AG09319 (cell line): ENCODE data around the gene S100A3.
A peak's percentile ranks its signal among the peaks of the same experiment; 100 is the strongest.

Experiments
- DNase-seq: peaks from one replicate; pipeline ENCODE4 v3.0.0-alpha.2; 2010; ENCODE audit warnings: low read depth; ENCODE audit errors: extremely low read depth
- TF ChIP-seq, protein P1 (sequence below): IDR thresholded peaks from 2 replicates; pipeline ENCODE4 v1.5.1; 2011; ENCODE audit warnings: low read depth, mild to moderate bottlenecking, inconsistent platforms, low read length, moderate library complexity

S100A3 gene

GRCh38 chr1:153538315-153538821 is 10.7 kb downstream of the S100A3 start:
- DNase-seq = no peak

GRCh38 chr1:153537376-153537730 is 11.7 kb downstream of the S100A3 start:
- no peak for DNase-seq
- TF ChIP-seq, protein P1, sequence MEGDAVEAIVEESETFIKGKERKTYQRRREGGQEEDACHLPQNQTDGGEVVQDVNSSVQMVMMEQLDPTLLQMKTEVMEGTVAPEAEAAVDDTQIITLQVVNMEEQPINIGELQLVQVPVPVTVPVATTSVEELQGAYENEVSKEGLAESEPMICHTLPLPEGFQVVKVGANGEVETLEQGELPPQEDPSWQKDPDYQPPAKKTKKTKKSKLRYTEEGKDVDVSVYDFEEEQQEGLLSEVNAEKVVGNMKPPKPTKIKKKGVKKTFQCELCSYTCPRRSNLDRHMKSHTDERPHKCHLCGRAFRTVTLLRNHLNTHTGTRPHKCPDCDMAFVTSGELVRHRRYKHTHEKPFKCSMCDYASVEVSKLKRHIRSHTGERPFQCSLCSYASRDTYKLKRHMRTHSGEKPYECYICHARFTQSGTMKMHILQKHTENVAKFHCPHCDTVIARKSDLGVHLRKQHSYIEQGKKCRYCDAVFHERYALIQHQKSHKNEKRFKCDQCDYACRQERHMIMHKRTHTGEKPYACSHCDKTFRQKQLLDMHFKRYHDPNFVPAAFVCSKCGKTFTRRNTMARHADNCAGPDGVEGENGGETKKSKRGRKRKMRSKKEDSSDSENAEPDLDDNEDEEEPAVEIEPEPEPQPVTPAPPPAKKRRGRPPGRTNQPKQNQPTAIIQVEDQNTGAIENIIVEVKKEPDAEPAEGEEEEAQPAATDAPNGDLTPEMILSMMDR = no peak

More at GRCh38 chr1:153538315-153538821, 10.7 kb downstream of the S100A3 start:
- TF ChIP-seq, protein P1 = peak; percentile 0; the same call in 1 of the 2 replicates

DNA sequence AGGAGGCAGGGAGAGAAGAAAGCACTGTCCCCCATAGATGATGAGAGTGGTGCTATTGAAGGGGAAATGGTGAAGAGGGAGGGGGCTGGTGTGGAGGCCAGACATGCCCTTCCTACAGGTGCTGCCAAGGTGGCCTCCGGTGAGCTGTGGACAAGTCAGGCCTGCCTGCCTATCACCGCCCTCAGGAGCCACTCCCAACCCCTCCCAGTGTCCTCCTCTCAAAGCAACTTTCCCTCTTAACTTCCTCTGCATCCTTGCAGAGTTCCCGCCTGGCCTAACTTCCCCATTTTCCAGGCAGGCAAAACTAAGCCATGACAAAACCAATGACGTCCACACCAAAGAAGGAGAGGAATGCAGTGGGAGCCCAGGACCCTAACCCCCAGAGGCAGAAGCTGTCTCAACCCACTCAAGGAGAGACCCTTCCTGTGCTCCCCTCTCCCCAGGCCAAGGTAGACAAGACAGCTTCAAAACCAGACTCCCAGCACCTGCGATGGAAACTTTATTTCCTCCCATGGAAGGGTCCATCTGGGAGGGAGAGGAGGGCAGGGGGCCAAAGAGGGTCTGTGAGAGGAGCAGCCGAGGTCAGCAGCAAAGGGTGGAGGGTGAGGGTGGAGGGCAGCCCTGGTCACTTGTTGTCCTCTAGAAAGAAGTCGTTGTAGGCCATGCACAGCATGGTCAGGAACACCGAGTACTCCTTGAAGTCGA is 12.2 kb downstream of the S100A3 start:
- DNase-seq = no peak
- TF ChIP-seq, protein P1 = no peak

- DNase-seq = peak; percentile 88
- TF ChIP-seq, protein P1 = no peak
Measured at GRCh38 chr1:153536012-153536670, 12.9 kb downstream of the S100A3 start.

DNA sequence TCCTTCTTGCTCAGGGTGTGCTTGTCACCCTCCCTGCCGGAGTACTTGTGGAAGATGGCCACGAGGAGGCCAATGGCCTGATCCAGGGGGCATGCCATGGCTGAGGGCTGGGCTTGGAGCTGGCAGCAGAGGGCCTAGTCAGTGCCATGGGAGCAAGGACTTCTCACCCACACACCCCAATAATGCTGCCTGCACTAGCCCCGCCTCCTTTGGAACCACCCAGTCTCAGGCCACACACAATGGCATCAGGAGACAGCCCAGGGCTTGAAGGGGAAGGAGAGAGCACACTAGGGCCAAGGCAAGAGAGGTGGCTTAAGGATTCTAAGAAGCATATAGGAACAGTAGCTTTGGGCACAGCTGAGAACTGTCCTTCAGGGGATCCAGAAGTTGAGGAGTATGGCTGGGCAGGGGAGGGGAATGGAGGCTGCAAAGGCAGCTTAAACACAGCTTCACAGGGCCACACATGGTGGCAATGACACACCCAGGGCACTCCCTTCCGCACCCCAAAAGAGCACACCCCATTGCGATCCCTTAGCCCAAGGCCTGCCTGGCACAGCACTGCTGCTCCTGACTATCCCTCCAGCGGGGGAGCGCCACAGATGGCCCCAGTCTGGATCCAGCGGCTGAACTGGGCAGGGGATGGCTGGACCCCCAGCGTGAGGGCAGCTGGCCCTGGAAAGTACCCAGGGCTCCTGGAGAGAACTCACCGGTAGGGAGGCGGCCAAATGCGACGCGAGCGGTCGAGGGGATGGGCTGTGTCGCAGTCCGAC is 13.6 kb downstream of the S100A3 start, which contains the start of gene S100A6:
TSS of gene S100A6 (minus strand) at position 750 of the 770 bp plus-strand sequence. CDS start at position 98, 652 bp downstream.
- TF ChIP-seq, protein P1 = peak; percentile 10
- DNase-seq = no peak

DNA sequence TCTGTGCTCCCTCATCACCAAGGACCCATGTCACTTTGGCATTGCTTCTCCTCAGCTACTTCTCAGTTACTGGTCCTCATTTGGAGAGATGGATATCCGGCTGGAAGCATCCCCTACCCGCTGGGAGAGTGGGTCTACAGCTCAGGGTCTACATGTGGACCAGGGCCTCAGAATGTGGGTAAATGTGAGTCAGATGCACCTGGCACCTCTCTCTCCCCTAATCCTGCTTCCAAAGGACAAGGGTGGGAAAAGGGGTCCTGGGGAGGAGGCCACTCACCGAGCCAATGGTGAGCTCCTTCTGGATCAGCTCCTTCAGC is 14.2 kb downstream of the S100A3 start:
- TF ChIP-seq, protein P1 = no peak
- no peak for DNase-seq
